ENCODE measurements around the gene IRX6.

IRX6 gene

GRCh38 chr16:55367866-55368603 is 44.0 kb downstream of the IRX6 start:
- FAIRE-seq, result peak; percentile 27

GRCh38 chr16:55369151-55369550 is 45.1 kb downstream of the IRX6 start:
- no peak for FAIRE-seq

- FAIRE-seq, result no peak
These were observed 46.9 kb downstream of the IRX6 start for GRCh38 chr16:55370762-55371482.

- no peak for FAIRE-seq
These were observed 48.9 kb downstream of the IRX6 start for GRCh38 chr16:55372792-55373488.

DNA sequence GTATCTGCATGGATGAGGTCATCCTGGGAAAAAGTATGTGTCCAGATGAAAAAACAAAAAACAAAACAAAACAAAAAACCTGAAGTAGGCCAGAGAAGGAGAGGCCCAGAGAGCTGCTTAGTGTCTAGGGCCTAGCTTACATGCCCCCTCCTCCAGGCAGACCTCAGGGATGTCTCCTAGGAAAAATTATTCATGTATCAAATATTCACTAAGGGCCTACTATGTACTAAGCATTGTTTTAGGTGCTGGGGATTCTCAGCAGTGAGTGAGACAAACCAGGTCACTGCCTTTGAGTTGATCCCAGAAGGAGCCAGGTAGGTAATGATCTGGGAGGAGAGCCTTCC is 49.5 kb downstream of the IRX6 start:
- no peak for FAIRE-seq

- FAIRE-seq, result no peak
These were observed 52.0 kb downstream of the IRX6 start for GRCh38 chr16:55376045-55376444.

- FAIRE-seq, result no peak
These were observed 52.7 kb downstream of the IRX6 start for GRCh38 chr16:55376567-55377167.

- FAIRE-seq, result no peak
These were observed 53.8 kb downstream of the IRX6 start for GRCh38 chr16:55377840-55378239.

DNA sequence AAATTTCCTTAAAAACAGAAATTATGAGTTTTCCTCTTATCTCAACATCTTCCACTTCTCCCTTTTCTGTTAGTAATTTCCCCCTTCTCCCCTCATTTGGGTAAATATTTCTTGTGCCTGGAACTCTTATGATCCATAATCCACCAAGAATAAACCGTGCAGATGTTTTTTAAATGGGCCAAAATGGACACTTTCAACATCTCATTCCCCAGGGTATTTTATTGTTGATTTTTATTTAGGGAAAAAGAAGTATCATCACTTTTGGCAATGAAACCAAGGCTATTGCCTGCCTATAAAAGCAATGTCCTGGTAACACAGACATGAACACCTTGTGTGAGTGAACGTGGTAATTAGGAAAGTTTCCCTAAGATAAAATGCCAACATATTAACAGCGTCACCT is 54.6 kb downstream of the IRX6 start:
- no peak for FAIRE-seq

GRCh38 chr16:55379371-55379770 is 55.4 kb downstream of the IRX6 start:
- FAIRE-seq, result no peak

DNA sequence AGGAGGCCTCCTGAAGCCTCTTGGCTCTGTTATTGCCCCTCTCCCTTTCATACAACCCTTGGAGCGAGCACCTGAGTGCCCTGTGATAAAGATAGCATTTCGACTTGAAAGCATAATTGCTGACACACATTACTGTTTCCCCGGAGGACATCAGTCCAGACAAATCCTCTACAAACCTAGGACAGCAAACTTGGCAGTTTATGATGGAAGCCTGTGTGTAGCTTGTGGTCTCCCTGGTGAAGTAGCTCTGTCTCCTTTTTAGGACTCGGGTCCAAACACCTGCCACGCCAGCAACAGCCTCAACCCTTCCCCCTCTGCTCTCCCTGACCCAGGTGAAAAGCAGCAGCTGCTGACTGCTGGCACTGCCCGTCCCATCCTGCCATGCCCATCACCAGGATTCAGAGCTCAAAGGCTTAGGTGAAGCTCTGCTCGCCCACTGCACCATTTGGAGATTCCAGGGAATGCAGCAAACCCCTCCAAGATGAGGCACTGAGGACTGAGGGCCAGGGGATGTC is 55.9 kb downstream of the IRX6 start:
- FAIRE-seq, result no peak
